SK-N-SH (cell line): ENCODE results near the gene C22orf31. TPM values are rescaled to one million over a fixed set of nuclear protein-coding genes. Genes with fewer than 3 reads are reported as not detected.

Experiments used
- CTCF ChIA-PET: fragments of 300-600, 350-600 bp; formaldehyde crosslinking; extraction: SDS; loops from one replicate; lab custom pipeline; 2021; lab: Yijun Ruan, JAX
- POLR2A ChIA-PET: fragments of 350-600 bp; sonication (Branson Sonifier 250); formaldehyde crosslinking; extraction: SDS; loops from one replicate; lab custom pipeline; 2020; ENCODE audit warnings: antibody characterized with exemption, inconsistent platforms; lab: Yijun Ruan, JAX
- DNase-seq: peaks from one replicate; pipeline ENCODE4 v3.0.0; 2012
- H2AFZ ChIP-seq: fragments of 200-600 bp; sonication (generic); 2 replicates; pipeline ENCODE4 v1.8.1; 2016; ENCODE audit warnings: antibody characterized with exemption, mild to moderate bottlenecking, low read depth
- H3F3A ChIP-seq: fragments of 200-600 bp; sonication (generic); replicated peaks from 2 replicates; pipeline ENCODE3; 2016; ENCODE audit warnings: antibody characterized with exemption, mild to moderate bottlenecking; ENCODE audit not compliant: insufficient read depth
- H3K27ac ChIP-seq, 2 experiments: fragments of 200-500 bp in 1 of 2; fragments of 200-600 bp in 1 of 2; sonication (Bioruptor generic) in 1 of 2; sonication (generic), shearing (Covaris generic) in 1 of 2; 2 replicates each; pipeline versions ENCODE4 v1.5.1 to v1.6.1; 2014 to 2016; ENCODE audit warnings: low read depth in 2 of 2, inconsistent platforms in 1 of 2, low read length in 1 of 2, mild to moderate bottlenecking in 1 of 2, mixed read lengths in 1 of 2
- H3K27me3 ChIP-seq: fragments of 200-600 bp; sonication (generic), shearing (Covaris generic); 2 replicates; pipeline ENCODE4 v1.6.1; 2016; ENCODE audit warnings: mixed run types; ENCODE audit not compliant: insufficient read depth
- H3K36me3 ChIP-seq, 2 experiments: fragments of 200-500 bp in 1 of 2; fragments of 200-600 bp in 1 of 2; sonication (Bioruptor generic) in 1 of 2; sonication (generic) in 1 of 2; replicated peaks in 1 of 2; 2 replicates each; pipeline versions ENCODE3 to v1.5.1; 2014 to 2016; ENCODE audit warnings: low read length in 1 of 2, mild to moderate bottlenecking in 1 of 2; ENCODE audit not compliant: insufficient read depth in 2 of 2, control insufficient read depth in 1 of 2
- H3K4me1 ChIP-seq, 2 experiments: fragments of 200-500 bp in 1 of 2; fragments of 200-600 bp in 1 of 2; sonication (Bioruptor generic) in 1 of 2; sonication (generic), shearing (Covaris generic) in 1 of 2; 2 replicates each; pipeline versions ENCODE4 v1.5.1 to v1.6.1; 2014 to 2016; ENCODE audit warnings: low read depth in 1 of 2, low read length in 1 of 2, mixed run types in 1 of 2; ENCODE audit not compliant: insufficient read depth in 2 of 2, control insufficient read depth in 1 of 2
- H3K4me2 ChIP-seq: fragments of 200-600 bp; sonication (generic), shearing (Covaris generic); 2 replicates; pipeline ENCODE4 v1.6.1; 2017; ENCODE audit warnings: mixed run types
- H3K4me3 ChIP-seq, 2 experiments: fragments of 200-500 bp in 1 of 2; fragments of 200-600 bp in 1 of 2; sonication (Bioruptor generic) in 1 of 2; sonication (generic), shearing (Covaris generic) in 1 of 2; 2 replicates each; pipeline versions ENCODE4 v1.5.1 to v1.8.1; 2014 to 2016; ENCODE audit warnings: low read depth in 2 of 2, inconsistent platforms in 1 of 2, low read length in 1 of 2, mild to moderate bottlenecking in 1 of 2, mixed read lengths in 1 of 2, moderate library complexity in 1 of 2
- H3K79me2 ChIP-seq: fragments of 200-600 bp; sonication (generic); 2 replicates; pipeline ENCODE4 v1.8.1; 2017; ENCODE audit warnings: mild to moderate bottlenecking; ENCODE audit not compliant: insufficient read depth
- H3K9ac ChIP-seq: fragments of 200-600 bp; sonication (generic); 2 replicates; pipeline ENCODE4 v1.6.1; 2017; ENCODE audit warnings: mixed run types
- H3K9me2 ChIP-seq: fragments of 200-600 bp; sonication (generic); 2 replicates; pipeline ENCODE4 v1.6.1; 2017; ENCODE audit warnings: mixed run types
- H3K9me3 ChIP-seq: fragments of 200-600 bp; sonication (generic); 2 replicates; pipeline ENCODE4 v1.6.1; 2017; ENCODE audit warnings: mixed run types, mild to moderate bottlenecking, moderate library complexity
- H4K20me1 ChIP-seq: fragments of 200-600 bp; sonication (generic); 2 replicates; pipeline ENCODE4 v1.6.1; 2017; ENCODE audit warnings: mild to moderate bottlenecking, mixed run types; ENCODE audit not compliant: insufficient read depth
- EZH2phosphoT487 ChIP-seq: fragments of 200-600 bp; sonication (generic); IDR thresholded peaks from 2 replicates; pipeline ENCODE4 v1.6.1; 2017; ENCODE audit warnings: low read depth, mixed run types, mild to moderate bottlenecking, antibody characterized with exemption, moderate library complexity, borderline replicate concordance
- FOSL2 ChIP-seq: IDR thresholded peaks from 2 replicates; pipeline ENCODE4 v1.4.0; 2012; ENCODE audit warnings: low read depth, mild to moderate bottlenecking, moderate library complexity, borderline replicate concordance
- NFIC ChIP-seq: IDR thresholded peaks from 2 replicates; pipeline ENCODE4 v1.4.0; 2012; ENCODE audit warnings: borderline replicate concordance
- TEAD4 ChIP-seq: IDR thresholded peaks from 2 replicates; pipeline ENCODE4 v1.4.0; 2012; ENCODE audit warnings: mild to moderate bottlenecking, borderline replicate concordance; ENCODE audit not compliant: insufficient read depth
- WGBS: methylation state at CpG from one replicate; pipeline ENCODE4 v1.1.6; 2017; ENCODE audit warnings: low lambda C conversion rate; 5-methylcytosine and 5-hydroxymethylcytosine counted together
- polyA plus RNA-seq, 3 experiments: library from polyadenylated mRNA; depleted of rRNA; stranded (reverse); fragments of >200 nt; gene quantifications; 2 replicates each; pipeline ENCODE4 v1.2.3, GENCODE V29; 2012
- TF ChIP-seq, protein P1 (sequence below): fragments of 150-350 bp; IDR thresholded peaks from 2 replicates; pipeline ENCODE4 v1.6.1; 2016; ENCODE audit warnings: mild to moderate bottlenecking, low read depth, low read length
- TF ChIP-seq, protein P2 (sequence below): IDR thresholded peaks from 2 replicates; pipeline ENCODE4 v1.6.1; 2012; ENCODE audit warnings: mild to moderate bottlenecking, low read depth, low read length, moderate library complexity
- TF ChIP-seq, protein P3 (sequence below): fragments of 150-350 bp; IDR thresholded peaks from 2 replicates; pipeline ENCODE4 v1.6.1; 2017; ENCODE audit warnings: antibody characterized with exemption, low read length, low read depth, borderline replicate concordance

C22orf31 gene
- polyA plus RNA-seq, 1 of the 3 experiments (the other 2 are of a cell fraction) = not detected

DNA sequence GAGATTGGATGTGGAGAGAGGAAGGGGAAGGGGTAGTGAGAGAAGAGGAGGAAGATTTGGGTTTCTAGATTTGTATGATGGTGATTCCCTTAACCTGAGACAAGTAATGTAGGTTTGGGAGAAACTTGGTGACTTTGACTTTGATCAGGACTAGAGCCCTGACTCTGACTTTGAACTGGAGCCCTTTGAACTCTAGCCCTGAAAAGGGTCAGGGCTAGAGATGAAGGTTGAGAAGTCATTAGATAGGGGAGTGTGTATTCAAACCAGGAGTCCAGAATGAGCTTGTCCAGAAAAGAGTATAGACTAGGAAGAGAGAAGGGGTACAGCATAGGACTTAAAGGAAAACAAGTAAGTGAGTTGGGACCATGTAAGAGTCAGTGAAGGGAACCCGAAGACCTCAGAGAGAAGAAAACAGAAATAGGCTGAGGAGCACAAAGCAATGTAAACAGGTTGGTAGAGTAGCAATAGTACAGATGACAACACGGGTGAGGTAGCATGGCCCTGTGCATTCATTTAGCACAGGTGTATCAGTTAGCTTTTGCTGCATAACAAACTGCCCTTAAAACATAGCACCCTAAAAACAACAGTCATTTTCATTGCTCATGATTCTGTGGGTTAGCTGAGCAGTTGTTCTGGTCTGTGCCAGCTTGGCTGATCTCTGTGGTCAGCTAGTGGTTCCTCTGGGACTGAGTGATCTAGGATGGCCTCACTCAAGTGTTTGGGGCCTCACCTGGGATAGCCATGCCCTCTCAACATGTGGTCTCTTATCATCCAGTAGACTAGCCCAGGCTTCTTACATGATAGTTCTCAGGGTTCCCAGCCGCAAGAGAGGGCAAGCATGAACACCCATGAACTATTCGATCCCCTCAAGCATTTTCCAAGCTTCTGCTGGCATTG lies 43.1 kb downstream of the C22orf31 start (continued):
- TF ChIP-seq, protein P1, sequence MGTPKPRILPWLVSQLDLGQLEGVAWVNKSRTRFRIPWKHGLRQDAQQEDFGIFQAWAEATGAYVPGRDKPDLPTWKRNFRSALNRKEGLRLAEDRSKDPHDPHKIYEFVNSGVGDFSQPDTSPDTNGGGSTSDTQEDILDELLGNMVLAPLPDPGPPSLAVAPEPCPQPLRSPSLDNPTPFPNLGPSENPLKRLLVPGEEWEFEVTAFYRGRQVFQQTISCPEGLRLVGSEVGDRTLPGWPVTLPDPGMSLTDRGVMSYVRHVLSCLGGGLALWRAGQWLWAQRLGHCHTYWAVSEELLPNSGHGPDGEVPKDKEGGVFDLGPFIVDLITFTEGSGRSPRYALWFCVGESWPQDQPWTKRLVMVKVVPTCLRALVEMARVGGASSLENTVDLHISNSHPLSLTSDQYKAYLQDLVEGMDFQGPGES = no peak
- TF ChIP-seq FOSL2 = no peak
- TF ChIP-seq EZH2phosphoT487 = no peak
- TF ChIP-seq, protein P2, sequence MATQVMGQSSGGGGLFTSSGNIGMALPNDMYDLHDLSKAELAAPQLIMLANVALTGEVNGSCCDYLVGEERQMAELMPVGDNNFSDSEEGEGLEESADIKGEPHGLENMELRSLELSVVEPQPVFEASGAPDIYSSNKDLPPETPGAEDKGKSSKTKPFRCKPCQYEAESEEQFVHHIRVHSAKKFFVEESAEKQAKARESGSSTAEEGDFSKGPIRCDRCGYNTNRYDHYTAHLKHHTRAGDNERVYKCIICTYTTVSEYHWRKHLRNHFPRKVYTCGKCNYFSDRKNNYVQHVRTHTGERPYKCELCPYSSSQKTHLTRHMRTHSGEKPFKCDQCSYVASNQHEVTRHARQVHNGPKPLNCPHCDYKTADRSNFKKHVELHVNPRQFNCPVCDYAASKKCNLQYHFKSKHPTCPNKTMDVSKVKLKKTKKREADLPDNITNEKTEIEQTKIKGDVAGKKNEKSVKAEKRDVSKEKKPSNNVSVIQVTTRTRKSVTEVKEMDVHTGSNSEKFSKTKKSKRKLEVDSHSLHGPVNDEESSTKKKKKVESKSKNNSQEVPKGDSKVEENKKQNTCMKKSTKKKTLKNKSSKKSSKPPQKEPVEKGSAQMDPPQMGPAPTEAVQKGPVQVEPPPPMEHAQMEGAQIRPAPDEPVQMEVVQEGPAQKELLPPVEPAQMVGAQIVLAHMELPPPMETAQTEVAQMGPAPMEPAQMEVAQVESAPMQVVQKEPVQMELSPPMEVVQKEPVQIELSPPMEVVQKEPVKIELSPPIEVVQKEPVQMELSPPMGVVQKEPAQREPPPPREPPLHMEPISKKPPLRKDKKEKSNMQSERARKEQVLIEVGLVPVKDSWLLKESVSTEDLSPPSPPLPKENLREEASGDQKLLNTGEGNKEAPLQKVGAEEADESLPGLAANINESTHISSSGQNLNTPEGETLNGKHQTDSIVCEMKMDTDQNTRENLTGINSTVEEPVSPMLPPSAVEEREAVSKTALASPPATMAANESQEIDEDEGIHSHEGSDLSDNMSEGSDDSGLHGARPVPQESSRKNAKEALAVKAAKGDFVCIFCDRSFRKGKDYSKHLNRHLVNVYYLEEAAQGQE = no peak

DNA sequence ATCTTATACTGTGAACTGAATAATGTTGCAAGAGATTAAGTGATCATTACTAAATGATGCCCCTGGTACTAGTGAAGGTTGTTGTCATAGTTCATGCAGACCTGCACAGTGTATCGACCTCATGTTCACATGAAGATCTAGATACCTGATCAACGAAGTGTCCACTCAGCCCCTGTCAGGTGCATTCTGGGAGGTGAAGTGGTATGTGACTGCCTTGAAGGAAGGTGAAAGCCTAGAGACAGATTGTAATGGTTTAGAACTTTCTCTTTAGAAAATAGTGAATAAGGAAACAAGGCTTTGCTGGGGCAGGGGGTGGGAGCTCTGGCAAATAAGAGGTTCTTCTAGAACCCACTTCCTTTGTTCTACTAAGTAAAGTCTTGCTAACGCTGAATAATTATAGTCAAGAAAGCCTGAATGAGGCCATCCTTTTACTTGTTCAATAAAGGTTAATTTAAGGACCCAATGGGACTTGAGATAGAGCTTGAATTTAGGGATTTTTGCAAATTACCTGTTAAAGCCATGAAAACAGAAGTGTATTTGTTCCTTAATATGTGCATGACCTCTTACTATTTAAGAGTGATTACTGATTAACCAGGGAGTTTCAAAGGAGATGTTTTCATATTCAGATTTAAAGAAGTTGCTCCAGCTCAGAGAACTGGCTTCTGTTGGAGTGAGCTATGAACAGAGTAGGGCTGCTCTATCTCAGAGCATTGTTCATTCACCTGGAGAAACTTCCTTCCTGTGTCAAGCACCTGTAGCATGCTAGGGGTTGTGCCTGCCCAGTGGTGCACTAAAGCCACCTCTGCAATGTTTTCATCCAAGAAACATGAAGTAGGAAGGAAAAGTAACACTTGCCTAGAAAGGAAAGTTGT lies 45.3 kb downstream of the C22orf31 start:
- Histone ChIP-seq H3K9me2 (no peaks in the 10 kb centered on the region), H3F3A (no peaks in the 10 kb centered on the region), H3K4me1 (peaks cover 0 to 8% of the 10 kb centered on the region in 2 experiments; a peak in 1 of 4 replicates), H3K4me2 (no peak overlapping the region), H3K36me3 (peaks cover 0 to 3% of the 10 kb centered on the region in 2 experiments), H3K9ac (no peak overlapping the region), H3K79me2 (0 out of 2 replicates have a peak, but pooled peaks cover 3% of the 10 kb centered on the region), H3K27ac (no peak overlapping the region), H3K9me3 (no peaks in the 10 kb centered on the region), H3K4me3 (no peak overlapping the region), H2AFZ (no peak overlapping the region), H4K20me1 (no peaks in the 10 kb centered on the region), H3K27me3 (no peaks in the 10 kb centered on the region)
- 100% methylated on average over 3 of the region's 3 CpGs for WGBS
- no peak for DNase-seq
- ChIA-PET POLR2A (interaction anchor here (0.6 kb wide), 1 partner anchor 20 kb away, joined by 3 read pairs; no protein-coding TSS in a partner anchor), CTCF (interaction anchor here (0.7 to 1.2 kb wide), 3 partner anchors 19 to 162 kb away, joined by 3 to 4 read pairs (median 3); no protein-coding TSS in a partner anchor)
- TF ChIP-seq TEAD4 (no peak), NFIC (no peak)
- TF ChIP-seq, protein P3, sequence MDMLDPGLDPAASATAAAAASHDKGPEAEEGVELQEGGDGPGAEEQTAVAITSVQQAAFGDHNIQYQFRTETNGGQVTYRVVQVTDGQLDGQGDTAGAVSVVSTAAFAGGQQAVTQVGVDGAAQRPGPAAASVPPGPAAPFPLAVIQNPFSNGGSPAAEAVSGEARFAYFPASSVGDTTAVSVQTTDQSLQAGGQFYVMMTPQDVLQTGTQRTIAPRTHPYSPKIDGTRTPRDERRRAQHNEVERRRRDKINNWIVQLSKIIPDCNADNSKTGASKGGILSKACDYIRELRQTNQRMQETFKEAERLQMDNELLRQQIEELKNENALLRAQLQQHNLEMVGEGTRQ = no peak
